HFF-Myc (cell line): ENCODE measurements around the gene GREB1L.

Experiments used
- DNase-seq: peaks from one replicate; pipeline ENCODE4 v3.0.0-alpha.2; 2011; ENCODE audit warnings: low read depth; ENCODE audit errors: extremely low read depth
- H3K4me3 ChIP-seq: replicated peaks from 2 replicates; pipeline ENCODE4 v1.5.1; 2011; ENCODE audit warnings: low read depth, mild to moderate bottlenecking, control low read depth, low read length
- CTCF ChIP-seq: IDR thresholded peaks from 2 replicates; pipeline ENCODE4 v1.5.1; 2012; ENCODE audit warnings: mild to moderate bottlenecking, low read depth, low read length, control low read depth; ENCODE audit errors: missing control alignments

The GREB1L gene

GRCh38 chr18:21261352-21261751 lies 19.3 kb downstream of the GREB1L start:
- no peak for DNase-seq
- H3K4me3 ChIP-seq, result no peak overlapping the region
- no peak for TF ChIP-seq CTCF

GRCh38 chr18:21262244-21262643 lies 20.2 kb downstream of the GREB1L start:
- DNase-seq, result no peak
- H3K4me3 ChIP-seq, result no peak overlapping the region
- TF ChIP-seq CTCF, result no peak

GRCh38 chr18:21262979-21263378 lies 20.9 kb downstream of the GREB1L start:
- DNase-seq, result no peak
- TF ChIP-seq CTCF, result no peak
- no peak overlapping the region for H3K4me3 ChIP-seq

- H3K4me3 ChIP-seq, result no peak overlapping the region
- no peak for TF ChIP-seq CTCF
- no peak for DNase-seq
Measured at GRCh38 chr18:21264651-21265050, 22.6 kb downstream of the GREB1L start.

GRCh38 chr18:21265971-21266673 lies 24.1 kb downstream of the GREB1L start:
- DNase-seq, result no peak
- no peak overlapping the region for H3K4me3 ChIP-seq
- TF ChIP-seq CTCF, result no peak

DNA sequence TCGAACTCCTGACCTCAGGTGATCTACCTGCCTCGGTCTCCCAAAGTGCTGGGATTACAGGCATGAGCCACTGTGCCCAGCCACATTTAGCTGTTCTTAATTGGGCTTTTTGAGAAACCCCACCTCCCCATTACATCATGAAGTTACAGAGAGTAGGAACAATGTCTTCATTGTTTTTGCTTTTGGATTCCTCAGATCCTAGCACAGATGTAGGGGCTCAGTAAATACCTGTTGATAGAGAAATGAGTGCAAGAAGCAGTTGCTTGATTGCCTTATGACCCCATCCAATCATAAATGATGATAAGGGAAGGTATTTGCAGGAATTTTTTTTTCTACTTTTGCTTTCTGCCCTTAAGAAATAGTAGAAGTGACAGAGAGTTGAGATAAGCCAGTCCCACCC lies 25.4 kb downstream of the GREB1L start:
- no peak overlapping the region for H3K4me3 ChIP-seq
- DNase-seq, result no peak
- TF ChIP-seq CTCF, result no peak

GRCh38 chr18:21269349-21269748 lies 27.3 kb downstream of the GREB1L start:
- no peak for TF ChIP-seq CTCF
- DNase-seq, result no peak
- H3K4me3 ChIP-seq, result no peak overlapping the region
